C4-2B (cell line): ENCODE measurements around the gene CISTR.

ENCODE experiments used
- ZFX ChIP-seq: fragments of 450-650 bp; IDR thresholded peaks from 2 replicates; pipeline ENCODE4 v1.6.1; 2017
- TF ChIP-seq, protein P1 (sequence below): fragments of 450-650 bp; conservative IDR thresholded peaks from 2 replicates; pipeline ENCODE4 v1.5.1; 2017; ENCODE audit warnings: mild to moderate bottlenecking

DNA sequence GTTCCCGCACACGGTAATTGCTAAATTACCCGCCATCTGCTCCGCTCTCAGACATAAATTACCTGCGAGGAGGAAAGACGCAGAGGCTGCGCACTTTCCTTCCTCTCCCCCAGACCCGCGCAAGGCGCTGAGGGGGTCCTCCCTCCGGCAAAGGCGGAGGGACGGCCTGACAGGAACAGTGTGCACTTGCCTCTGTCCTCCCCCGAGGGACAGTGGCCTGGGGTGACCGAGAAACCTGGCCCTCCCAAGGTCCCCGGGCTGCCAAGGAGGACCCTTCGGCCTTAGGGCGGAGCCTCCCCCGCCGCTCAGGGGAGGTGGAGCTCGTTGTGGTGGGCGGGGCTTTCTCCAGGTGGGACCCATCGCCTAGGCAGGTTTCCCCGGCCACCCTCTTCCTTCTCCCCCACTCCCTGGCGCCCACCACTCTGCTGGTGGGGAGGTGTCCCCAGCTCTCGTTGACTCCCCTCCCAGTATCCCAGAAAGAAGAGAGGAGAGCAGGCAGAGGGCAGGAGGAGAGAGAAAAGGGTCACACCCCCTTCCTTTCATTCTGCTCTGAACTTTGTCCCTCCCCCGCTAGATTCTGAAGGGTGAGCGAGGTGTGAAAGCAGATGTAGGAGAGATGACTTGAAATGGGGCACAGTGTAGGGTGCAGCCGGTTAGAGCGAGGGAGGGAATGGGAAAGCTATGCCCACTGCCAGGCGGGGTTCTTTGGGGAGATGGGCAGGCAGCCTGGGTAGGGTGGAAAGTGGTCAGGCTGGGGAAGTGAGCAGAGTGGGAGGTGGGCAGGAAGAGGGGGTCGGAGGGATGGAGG is 13.2 kb downstream of the CISTR start:
- TF ChIP-seq, protein P1, sequence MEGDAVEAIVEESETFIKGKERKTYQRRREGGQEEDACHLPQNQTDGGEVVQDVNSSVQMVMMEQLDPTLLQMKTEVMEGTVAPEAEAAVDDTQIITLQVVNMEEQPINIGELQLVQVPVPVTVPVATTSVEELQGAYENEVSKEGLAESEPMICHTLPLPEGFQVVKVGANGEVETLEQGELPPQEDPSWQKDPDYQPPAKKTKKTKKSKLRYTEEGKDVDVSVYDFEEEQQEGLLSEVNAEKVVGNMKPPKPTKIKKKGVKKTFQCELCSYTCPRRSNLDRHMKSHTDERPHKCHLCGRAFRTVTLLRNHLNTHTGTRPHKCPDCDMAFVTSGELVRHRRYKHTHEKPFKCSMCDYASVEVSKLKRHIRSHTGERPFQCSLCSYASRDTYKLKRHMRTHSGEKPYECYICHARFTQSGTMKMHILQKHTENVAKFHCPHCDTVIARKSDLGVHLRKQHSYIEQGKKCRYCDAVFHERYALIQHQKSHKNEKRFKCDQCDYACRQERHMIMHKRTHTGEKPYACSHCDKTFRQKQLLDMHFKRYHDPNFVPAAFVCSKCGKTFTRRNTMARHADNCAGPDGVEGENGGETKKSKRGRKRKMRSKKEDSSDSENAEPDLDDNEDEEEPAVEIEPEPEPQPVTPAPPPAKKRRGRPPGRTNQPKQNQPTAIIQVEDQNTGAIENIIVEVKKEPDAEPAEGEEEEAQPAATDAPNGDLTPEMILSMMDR, result no peak
- no peak for TF ChIP-seq ZFX
